OCI-LY1 (cell line): ENCODE data around the gene TMEM198.

Experiments used
- EZH2 ChIP-seq: fragments of 200-600 bp; sonication (generic), shearing (Covaris generic); IDR thresholded peaks from 2 replicates; pipeline ENCODE4 v1.8.0; 2017; ENCODE audit warnings: borderline replicate concordance, mixed run types, mild to moderate bottlenecking, antibody characterized with exemption, low read length, moderate library complexity, mixed read lengths
- TF ChIP-seq, protein P1 (sequence below): fragments of 200-600 bp; sonication (generic), shearing (Covaris generic); IDR thresholded peaks from 2 replicates; pipeline ENCODE4 v1.5.1; 2017; ENCODE audit warnings: mild to moderate bottlenecking, antibody characterized with exemption, low read length, moderate library complexity, mixed read lengths

DNA sequence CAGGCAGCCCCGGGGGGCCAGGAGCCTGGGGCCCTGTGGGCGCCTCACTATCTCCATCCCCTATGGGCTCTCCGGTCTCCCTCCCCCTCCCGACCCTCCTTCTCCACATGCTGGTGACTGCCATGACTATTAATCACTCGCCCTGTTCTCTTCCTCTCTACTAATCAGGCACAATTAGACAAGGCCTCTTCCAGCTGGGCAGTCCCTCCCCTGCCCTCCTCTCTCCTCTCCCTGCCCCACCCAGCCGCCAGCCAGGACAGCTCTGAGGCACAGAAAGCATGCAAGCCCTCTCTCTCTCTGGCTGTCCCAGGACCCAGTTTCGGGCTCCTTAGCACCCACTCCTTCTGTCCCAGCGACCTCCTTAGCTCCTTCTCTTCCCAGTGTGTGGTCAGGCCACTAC is 23.7 kb upstream of the TMEM198 start:
- TF ChIP-seq, protein P1, sequence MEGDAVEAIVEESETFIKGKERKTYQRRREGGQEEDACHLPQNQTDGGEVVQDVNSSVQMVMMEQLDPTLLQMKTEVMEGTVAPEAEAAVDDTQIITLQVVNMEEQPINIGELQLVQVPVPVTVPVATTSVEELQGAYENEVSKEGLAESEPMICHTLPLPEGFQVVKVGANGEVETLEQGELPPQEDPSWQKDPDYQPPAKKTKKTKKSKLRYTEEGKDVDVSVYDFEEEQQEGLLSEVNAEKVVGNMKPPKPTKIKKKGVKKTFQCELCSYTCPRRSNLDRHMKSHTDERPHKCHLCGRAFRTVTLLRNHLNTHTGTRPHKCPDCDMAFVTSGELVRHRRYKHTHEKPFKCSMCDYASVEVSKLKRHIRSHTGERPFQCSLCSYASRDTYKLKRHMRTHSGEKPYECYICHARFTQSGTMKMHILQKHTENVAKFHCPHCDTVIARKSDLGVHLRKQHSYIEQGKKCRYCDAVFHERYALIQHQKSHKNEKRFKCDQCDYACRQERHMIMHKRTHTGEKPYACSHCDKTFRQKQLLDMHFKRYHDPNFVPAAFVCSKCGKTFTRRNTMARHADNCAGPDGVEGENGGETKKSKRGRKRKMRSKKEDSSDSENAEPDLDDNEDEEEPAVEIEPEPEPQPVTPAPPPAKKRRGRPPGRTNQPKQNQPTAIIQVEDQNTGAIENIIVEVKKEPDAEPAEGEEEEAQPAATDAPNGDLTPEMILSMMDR, result no peak
- TF ChIP-seq EZH2, result no peak
